Neural progenitor cell (in vitro differentiated cells): ENCODE results near the gene ZC3H12C. TPM values are rescaled to one million over a fixed set of nuclear protein-coding genes. Genes with fewer than 3 reads are reported as not detected.

Experiments used
- DNase-seq: peaks from one replicate; pipeline ENCODE4 v3.0.0-alpha.2; 2016; ENCODE audit warnings: low spot score
- H2AFZ ChIP-seq: fragments of 200-600 bp; sonication (generic); replicated peaks from 2 replicates; pipeline ENCODE4 v1.6.1; 2016; ENCODE audit warnings: antibody characterized with exemption
- H3F3A ChIP-seq: fragments of 200-600 bp; sonication (generic); 2 replicates; pipeline ENCODE4 v1.6.1; 2016; ENCODE audit warnings: antibody characterized with exemption, low read depth
- H3K27ac ChIP-seq: fragments of 200-600 bp; sonication (generic); 2 replicates; pipeline ENCODE4 v1.5.1; 2016; ENCODE audit warnings: mild to moderate bottlenecking
- H3K27me3 ChIP-seq: fragments of 200-600 bp; sonication (generic); 2 replicates; pipeline ENCODE4 v1.6.1; 2016; ENCODE audit warnings: mild to moderate bottlenecking, moderate library complexity
- H3K36me3 ChIP-seq: fragments of 200-600 bp; sonication (generic); 2 replicates; pipeline ENCODE4 v1.5.1; 2016
- H3K4me1 ChIP-seq: fragments of 200-600 bp; sonication (generic); 2 replicates; pipeline ENCODE4 v1.6.1; 2016; ENCODE audit warnings: mixed run types
- H3K4me2 ChIP-seq: fragments of 200-600 bp; sonication (generic); 2 replicates; pipeline ENCODE4 v1.6.1; 2016
- H3K4me3 ChIP-seq: fragments of 200-600 bp; sonication (generic); 2 replicates; pipeline ENCODE4 v1.5.1; 2016
- H3K79me2 ChIP-seq: fragments of 200-600 bp; sonication (generic); 2 replicates; pipeline ENCODE4 v1.6.1; 2016; ENCODE audit warnings: low read depth
- H3K9ac ChIP-seq: fragments of 200-600 bp; sonication (generic); 2 replicates; pipeline ENCODE4 v1.6.1; 2016
- H3K9me3 ChIP-seq: fragments of 200-600 bp; sonication (generic); 2 replicates; pipeline ENCODE4 v1.5.1; 2016; ENCODE audit warnings: low read depth
- H4K20me1 ChIP-seq: fragments of 200-600 bp; sonication (generic); 2 replicates; pipeline ENCODE4 v1.6.1; 2016; ENCODE audit warnings: low read depth
- H3K27ac Mint-ChIP-seq: 3 replicates; pipeline ENCODE4 v1.8.0; 2021; ENCODE audit warnings: mixed read lengths
- H3K27me3 Mint-ChIP-seq: 2 replicates; pipeline ENCODE4 v1.8.0; 2022; ENCODE audit warnings: low read depth, mild to moderate bottlenecking, inconsistent platforms, moderate library complexity, mixed read lengths; ENCODE audit not compliant: insufficient read depth
- H3K36me3 Mint-ChIP-seq: 3 replicates; pipeline ENCODE4 v1.8.0; 2021; ENCODE audit warnings: mixed read lengths
- H3K4me1 Mint-ChIP-seq: 3 replicates; pipeline ENCODE4 v1.8.0; 2021; ENCODE audit warnings: mixed read lengths
- H3K4me3 Mint-ChIP-seq: 3 replicates; pipeline ENCODE4 v1.8.0; 2021; ENCODE audit warnings: mild to moderate bottlenecking, moderate library complexity, mixed read lengths
- H3K9me3 Mint-ChIP-seq: 3 replicates; pipeline ENCODE4 v1.8.0; 2020; ENCODE audit warnings: mixed read lengths
- EZH2 ChIP-seq: fragments of 200-600 bp; sonication (generic); IDR thresholded peaks from 2 replicates; pipeline ENCODE4 v1.6.1; 2017; ENCODE audit warnings: antibody characterized with exemption, mild to moderate bottlenecking, moderate library complexity
- EZH2phosphoT487 ChIP-seq: fragments of 200-600 bp; sonication (generic); IDR thresholded peaks from 2 replicates; pipeline ENCODE4 v1.6.1; 2017; ENCODE audit warnings: antibody characterized with exemption
- total RNA-seq: library from RNA; depleted of rRNA; stranded (reverse); fragments of >200 nt; gene quantifications from 2 replicates; pipeline ENCODE4 v1.2.3, GENCODE V29; 2015; ENCODE audit warnings: low replicate concordance
- TF ChIP-seq, protein P1 (sequence below): fragments of 200-600 bp; sonication (generic); IDR thresholded peaks from 2 replicates; pipeline ENCODE4 v1.5.1; 2017; ENCODE audit warnings: antibody characterized with exemption, mild to moderate bottlenecking

ZC3H12C gene
- total RNA-seq, 1 donor from 2014 or later = 31.8 TPM

DNA sequence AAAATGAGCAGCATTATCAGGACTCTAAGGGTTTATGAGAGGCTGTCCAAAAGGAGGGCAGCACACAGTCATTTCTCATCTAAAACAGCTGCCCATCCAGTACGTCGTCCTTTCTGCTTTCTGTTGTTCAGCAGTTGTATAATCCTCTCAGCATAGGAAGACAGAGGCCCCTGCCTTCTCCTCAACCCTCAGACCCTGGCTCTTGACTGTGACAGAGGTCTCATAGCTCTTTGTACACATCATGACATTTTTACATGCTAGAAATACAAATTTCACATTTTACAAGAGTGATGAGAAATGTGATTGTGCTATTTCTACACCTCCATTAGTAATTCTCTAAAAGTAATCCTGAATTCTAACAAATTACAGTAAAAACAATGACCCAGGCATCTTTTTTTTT lies 36.2 kb upstream of the ZC3H12C start:
- no peak overlapping the region for H3K9ac ChIP-seq
- H3K27ac Mint-ChIP-seq = no peak overlapping the region
- no peak overlapping the region for H3K4me2 ChIP-seq
- H3K4me3 ChIP-seq = no peak overlapping the region
- no peaks in the 10 kb centered on the region for H3K9me3 ChIP-seq
- no peaks in the 10 kb centered on the region for H3F3A ChIP-seq
- no peak overlapping the region for H2AFZ ChIP-seq
- H3K79me2 ChIP-seq = no peaks in the 10 kb centered on the region
- H3K36me3 Mint-ChIP-seq = no peaks in the 10 kb centered on the region
- no peaks in the 10 kb centered on the region for H3K27me3 Mint-ChIP-seq
- no peaks in the 10 kb centered on the region for H3K4me1 Mint-ChIP-seq
- peaks cover 16% of the 10 kb centered on the region for H3K9me3 Mint-ChIP-seq
- no peaks in the 10 kb centered on the region for H4K20me1 ChIP-seq
- H3K27me3 ChIP-seq = no peaks in the 10 kb centered on the region
- H3K4me3 Mint-ChIP-seq = no peak overlapping the region
- H3K4me1 ChIP-seq = no peaks in the 10 kb centered on the region
- TF ChIP-seq EZH2 (no peak), EZH2phosphoT487 (no peak)
- TF ChIP-seq, protein P1, sequence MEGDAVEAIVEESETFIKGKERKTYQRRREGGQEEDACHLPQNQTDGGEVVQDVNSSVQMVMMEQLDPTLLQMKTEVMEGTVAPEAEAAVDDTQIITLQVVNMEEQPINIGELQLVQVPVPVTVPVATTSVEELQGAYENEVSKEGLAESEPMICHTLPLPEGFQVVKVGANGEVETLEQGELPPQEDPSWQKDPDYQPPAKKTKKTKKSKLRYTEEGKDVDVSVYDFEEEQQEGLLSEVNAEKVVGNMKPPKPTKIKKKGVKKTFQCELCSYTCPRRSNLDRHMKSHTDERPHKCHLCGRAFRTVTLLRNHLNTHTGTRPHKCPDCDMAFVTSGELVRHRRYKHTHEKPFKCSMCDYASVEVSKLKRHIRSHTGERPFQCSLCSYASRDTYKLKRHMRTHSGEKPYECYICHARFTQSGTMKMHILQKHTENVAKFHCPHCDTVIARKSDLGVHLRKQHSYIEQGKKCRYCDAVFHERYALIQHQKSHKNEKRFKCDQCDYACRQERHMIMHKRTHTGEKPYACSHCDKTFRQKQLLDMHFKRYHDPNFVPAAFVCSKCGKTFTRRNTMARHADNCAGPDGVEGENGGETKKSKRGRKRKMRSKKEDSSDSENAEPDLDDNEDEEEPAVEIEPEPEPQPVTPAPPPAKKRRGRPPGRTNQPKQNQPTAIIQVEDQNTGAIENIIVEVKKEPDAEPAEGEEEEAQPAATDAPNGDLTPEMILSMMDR = no peak
- no peaks in the 10 kb centered on the region for H3K36me3 ChIP-seq
- no peak overlapping the region for H3K27ac ChIP-seq
- DNase-seq = no peak

- H3K27ac ChIP-seq = no peak overlapping the region
- H3K4me1 ChIP-seq = peaks cover 5% of the 10 kb centered on the region
- no peak overlapping the region for H2AFZ ChIP-seq
- H3K9me3 ChIP-seq = no peaks in the 10 kb centered on the region
- Mint-ChIP-seq H3K9me3 (no peaks in the 10 kb centered on the region), H3K4me1 (peaks cover 2% of the 10 kb centered on the region), H3K4me3 (no peak overlapping the region), H3K27ac (no peak overlapping the region), H3K27me3 (peaks cover 2% of the 10 kb centered on the region), H3K36me3 (no peaks in the 10 kb centered on the region)
- no peak overlapping the region for H3K4me2 ChIP-seq
- H4K20me1 ChIP-seq = no peaks in the 10 kb centered on the region
- H3K79me2 ChIP-seq = no peaks in the 10 kb centered on the region
- no peaks in the 10 kb centered on the region for H3K27me3 ChIP-seq
- H3K4me3 ChIP-seq = no peak overlapping the region
- no peaks in the 10 kb centered on the region for H3K36me3 ChIP-seq
- no peaks in the 10 kb centered on the region for H3F3A ChIP-seq
- no peak overlapping the region for H3K9ac ChIP-seq
- no peak for DNase-seq
- no peak for TF ChIP-seq EZH2
- TF ChIP-seq, protein P1 = no peak
- TF ChIP-seq EZH2phosphoT487 = no peak
These were observed 33.3 kb upstream of the ZC3H12C start for GRCh38 chr11:110059706-110060463.

GRCh38 chr11:110061296-110061695 lies 31.9 kb upstream of the ZC3H12C start:
- TF ChIP-seq, protein P1 = no peak
- TF ChIP-seq EZH2phosphoT487 = no peak
- no peak for TF ChIP-seq EZH2
- Mint-ChIP-seq H3K4me3 (no peak overlapping the region), H3K36me3 (no peaks in the 10 kb centered on the region), H3K4me1 (peaks cover 5% of the 10 kb centered on the region), H3K9me3 (no peaks in the 10 kb centered on the region), H3K27ac (no peak overlapping the region), H3K27me3 (peaks cover 2% of the 10 kb centered on the region)
- Histone ChIP-seq H4K20me1 (no peaks in the 10 kb centered on the region), H3K4me1 (peaks cover 5% of the 10 kb centered on the region), H3K9ac (no peak overlapping the region), H3K27ac (no peak overlapping the region), H3K27me3 (no peaks in the 10 kb centered on the region), H3K4me3 (no peak overlapping the region), H3K79me2 (no peaks in the 10 kb centered on the region), H3K4me2 (no peak overlapping the region), H3F3A (no peaks in the 10 kb centered on the region), H3K9me3 (no peaks in the 10 kb centered on the region), H3K36me3 (no peaks in the 10 kb centered on the region), H2AFZ (no peak overlapping the region)
- no peak for DNase-seq
